Measurements from ENCODE around the gene PTGES3L.
"Not testable (repeated sequence)": the region's sequence is repeated elsewhere in the genome, so short reads cannot be mapped to it uniquely, and the experiment has no call there.

Gene PTGES3L

DNA sequence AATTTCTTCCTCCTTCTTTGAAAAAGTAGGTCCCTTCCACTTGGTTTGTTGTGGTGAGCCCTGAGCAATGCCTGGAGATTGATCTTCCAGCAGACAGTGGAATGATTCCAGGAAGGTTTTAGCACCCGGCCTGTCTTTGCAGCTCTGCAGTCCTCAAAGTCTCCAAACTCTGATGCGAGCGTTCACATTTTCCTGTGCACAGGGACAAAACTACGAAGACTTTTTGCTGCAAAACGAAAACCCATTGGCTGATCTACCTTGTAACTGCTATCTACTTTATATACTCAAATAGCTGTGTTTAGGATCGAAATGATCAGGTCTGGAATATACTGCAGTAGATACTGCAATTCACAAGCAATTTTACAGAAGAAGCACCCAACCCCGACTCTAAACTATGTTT lies 57.6 kb downstream of the PTGES3L start:
- DNase-seq (ENCODE audit: extremely low read depth in 1 of 2, low read depth in 1 of 2) = no peak

DNA sequence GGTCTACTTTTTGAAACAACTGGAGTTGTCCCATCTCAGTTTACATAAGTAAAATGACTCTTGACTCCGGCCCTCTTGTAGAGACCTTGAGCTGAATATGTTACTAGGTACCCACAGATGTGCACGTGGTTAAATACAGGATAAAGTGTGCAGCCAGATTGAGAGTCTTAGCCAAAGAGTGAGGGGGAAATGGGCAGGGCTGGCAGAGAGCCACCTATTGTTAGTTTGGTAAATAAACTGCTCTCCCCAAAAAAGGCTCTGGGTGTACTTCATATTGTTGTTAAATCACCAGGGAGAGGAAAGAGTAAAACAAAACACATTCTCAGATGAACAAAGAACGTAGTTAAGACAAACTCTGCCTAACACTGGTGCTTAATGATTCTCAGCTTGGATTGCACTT lies 59.0 kb downstream of the PTGES3L start:
- no peak for DNase-seq (ENCODE audit: extremely low read depth in 1 of 2, low read depth in 1 of 2)

DNA sequence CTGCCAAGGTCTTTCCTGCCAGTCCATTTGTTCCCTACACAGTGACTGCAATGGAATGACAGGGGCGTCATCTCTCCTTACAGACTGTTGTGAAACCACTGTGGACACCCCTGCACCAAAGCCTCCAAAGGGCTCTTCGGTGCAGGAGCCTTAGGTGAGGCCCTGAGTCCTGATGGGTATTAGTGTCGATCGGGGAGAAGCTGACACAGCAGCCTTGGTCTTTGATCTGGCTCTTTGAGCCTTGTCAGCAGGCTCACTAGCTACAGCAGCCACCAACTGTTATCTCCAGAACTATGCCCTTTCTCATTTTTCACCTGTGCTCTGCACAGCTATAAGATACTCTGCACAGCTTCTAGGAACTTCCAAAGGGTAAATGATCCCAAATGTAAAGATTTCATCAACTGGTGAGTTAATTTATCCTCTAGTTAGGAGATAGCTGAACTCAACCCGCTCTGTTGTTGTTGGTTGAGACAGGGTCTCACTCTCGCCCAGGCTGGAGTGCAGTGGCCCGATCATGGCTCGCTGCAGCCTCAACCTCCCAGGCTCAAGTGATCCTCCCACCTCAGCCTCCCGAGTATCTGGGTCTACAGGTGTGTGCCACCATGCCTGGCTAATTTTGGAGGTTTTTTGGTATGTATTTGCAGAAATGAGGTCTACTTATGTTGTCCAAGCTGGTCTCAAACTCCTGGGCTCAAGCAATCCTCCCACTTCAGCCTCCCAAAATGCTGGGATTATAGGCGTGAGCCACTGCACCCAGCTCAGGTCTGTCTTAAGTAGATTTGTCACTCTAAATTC lies 59.6 kb downstream of the PTGES3L start:
- no peak for DNase-seq (ENCODE audit: extremely low read depth in 1 of 2, low read depth in 1 of 2)

DNA sequence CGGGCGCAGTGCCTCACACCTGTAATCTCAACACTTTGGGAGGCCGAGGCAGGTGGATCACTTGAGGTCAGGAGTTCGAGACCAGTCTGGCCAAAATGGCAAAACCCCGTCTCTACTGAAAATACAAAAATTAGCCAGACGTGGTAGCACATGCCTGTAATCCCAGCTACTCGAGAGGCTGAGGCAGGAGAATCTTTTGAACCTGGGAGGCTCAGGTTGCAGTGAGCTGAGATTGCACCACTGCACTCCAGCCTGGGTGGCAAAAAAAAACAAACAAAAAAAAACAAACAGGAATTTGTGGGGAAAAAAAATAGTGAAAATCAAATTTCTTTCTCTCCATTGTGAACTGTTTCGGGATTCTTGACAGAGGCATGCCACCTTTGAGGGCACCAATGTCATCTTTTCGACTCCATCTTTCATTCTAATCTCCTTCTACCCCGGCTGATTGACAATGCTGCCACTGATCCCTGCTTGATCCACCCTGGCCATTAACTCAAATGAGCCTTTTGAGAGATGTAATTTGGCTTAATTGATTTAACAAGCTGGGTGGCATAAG lies 60.3 kb downstream of the PTGES3L start:
- DNase-seq (ENCODE audit: extremely low read depth in 1 of 2, low read depth in 1 of 2) = not testable (repeated sequence)

DNA sequence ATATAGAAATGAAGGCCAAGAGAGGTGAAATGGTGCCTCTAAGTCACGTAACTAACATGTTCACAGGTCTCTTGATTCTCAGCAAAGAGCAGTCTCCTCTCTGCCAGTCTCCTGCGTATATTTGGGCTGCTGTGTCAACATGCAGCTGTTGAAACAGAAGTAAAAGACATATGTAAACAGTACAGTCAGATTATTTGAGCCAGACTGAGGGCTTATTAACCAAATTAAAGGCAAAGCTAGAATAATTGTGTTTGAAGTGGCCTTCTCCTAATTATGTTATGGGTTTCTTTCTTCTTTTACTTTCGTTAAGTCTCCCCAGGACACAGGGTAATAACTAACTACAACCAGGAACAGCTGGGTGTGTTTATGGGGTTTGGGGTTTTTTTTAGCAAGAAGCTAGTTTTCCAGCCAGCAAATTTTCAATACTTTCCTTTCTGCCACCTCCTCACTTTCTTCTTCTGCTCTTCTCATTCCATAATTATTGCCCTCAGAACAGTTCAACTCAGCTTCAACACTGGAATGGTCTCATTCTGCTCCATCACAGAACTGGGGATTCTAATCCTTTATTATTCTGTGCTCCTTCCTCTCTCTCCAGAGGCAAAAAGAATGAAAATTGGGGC lies 60.9 kb downstream of the PTGES3L start:
- no peak for DNase-seq (ENCODE audit: extremely low read depth in 1 of 2, low read depth in 1 of 2)
